HG03280 (cell line): ENCODE data around the gene FAM204A.

Experiments used
- ATAC-seq: cut with Tn5 transposase; IDR thresholded peaks from one replicate; pipeline ENCODE4 v1.9.1; 2021; ENCODE audit warnings: mild to moderate bottlenecking, moderate library complexity; ENCODE audit not compliant: unreplicated experiment

The FAM204A gene

GRCh38 chr10:118254654-118255053 is 87.5 kb downstream of the FAM204A start:
- ATAC-seq: no peak

DNA sequence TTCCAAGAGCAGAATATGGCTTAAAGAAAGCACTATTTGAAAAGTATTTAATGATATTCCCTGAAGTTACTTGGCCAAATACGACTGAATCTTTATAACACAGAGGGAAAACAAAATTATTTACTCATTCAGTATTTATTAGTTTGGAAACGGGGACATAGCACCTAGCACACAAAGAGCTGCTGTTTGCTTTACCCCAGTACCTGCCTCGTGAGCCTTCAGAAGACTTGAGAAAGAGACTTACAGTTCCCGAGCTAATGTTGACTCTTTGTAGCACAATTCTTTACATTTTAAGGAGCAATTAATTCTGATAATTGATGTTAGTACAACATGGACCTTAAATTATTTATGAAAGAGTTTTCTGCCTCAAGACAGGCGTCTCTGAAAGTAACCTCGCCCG is 88.7 kb downstream of the FAM204A start:
- no peak for ATAC-seq

DNA sequence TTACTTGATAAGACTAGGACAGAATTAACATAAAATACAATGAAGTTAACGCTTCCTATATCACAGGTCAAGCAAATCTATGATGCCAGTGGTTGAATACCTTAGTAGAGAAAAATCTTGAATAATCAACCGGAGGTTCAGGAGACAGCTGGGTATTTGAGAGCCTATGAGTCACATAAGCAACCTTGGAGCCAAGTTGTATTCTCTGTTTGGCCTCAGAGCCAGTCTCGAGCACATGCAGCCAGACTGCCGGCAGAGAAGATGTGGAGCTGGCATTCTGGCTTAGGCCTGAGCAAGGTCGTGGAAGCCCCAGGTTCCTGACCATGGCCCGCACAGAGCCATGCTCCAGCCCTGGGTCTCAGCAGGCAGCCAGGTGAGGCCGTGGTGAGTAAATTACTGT is 90.3 kb downstream of the FAM204A start:
- no peak for ATAC-seq

DNA sequence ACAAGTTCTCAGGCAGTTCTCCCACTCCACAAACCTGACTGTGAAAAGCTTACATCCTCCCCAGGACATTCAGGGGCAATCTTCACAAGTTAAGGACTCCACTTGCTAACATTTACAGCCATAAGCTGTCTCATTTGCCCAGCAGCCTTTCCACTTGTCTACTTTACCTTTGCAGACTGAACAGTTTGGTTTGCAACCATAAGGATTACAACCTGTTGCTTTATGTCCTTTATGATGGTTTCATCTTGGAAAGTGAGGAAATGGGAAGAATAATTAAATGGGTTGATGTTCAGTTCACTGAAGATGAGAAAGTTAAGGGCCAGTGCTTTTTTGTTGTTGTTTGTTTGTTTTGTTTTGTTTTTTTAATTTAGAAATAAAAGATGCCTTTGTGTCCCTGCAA is 92.4 kb downstream of the FAM204A start:
- no peak for ATAC-seq
